HEK293 (cell line): Measurements from ENCODE around the gene DCAF5.

ENCODE experiments used
- CTCF ChIP-seq: fragments of 450-650 bp; formaldehyde crosslinking; IDR thresholded peaks from 2 replicates; pipeline ENCODE4 v1.5.1; 2016; ENCODE audit warnings: missing biosample characterization, missing genetic modification characterization
- EGR2 ChIP-seq: fragments of 450-650 bp; formaldehyde crosslinking; IDR thresholded peaks from 2 replicates; pipeline ENCODE4 v1.5.1; 2016; ENCODE audit warnings: low read depth, missing biosample characterization, missing genetic modification characterization
- ZNF513 ChIP-seq: fragments of 450-650 bp; IDR thresholded peaks from 2 replicates; pipeline ENCODE4 v1.5.1; 2018; ENCODE audit warnings: missing biosample characterization, missing genetic modification characterization
- ZNF549 ChIP-seq: fragments of 450-650 bp; IDR thresholded peaks from 2 replicates; pipeline ENCODE4 v1.5.1; 2018; ENCODE audit warnings: missing biosample characterization, missing genetic modification characterization, mild to moderate bottlenecking, inconsistent platforms, moderate library complexity

GRCh38 chr14:69079188-69079742 lies 73.7 kb downstream of the DCAF5 start:
- no peak for TF ChIP-seq ZNF513 (tag by site-specific recombination)
- TF ChIP-seq CTCF (tag by site-specific recombination): no peak
- TF ChIP-seq ZNF549 (tag by site-specific recombination): no peak
- TF ChIP-seq EGR2 (tag by site-specific recombination): no peak
